K562 (cell line): Measurements from ENCODE around the gene SLAMF7. TPM values are rescaled to one million over a fixed set of nuclear protein-coding genes. Genes with fewer than 3 reads are reported as not detected.

Experiments used
- ATAC-seq: fragments of 200-7000 bp; cut with Tn5 transposase; 3 replicates; pipeline ENCODE4 v1.9.1; 2020; ENCODE audit warnings: moderate library complexity
- BruUV-seq: library from RNA; stranded (reverse); fragments of 400-500 nt; replicated peaks from 2 replicates; lab custom pipeline; 2021; lab: Mats Ljungman, UMichigan
- CTCF ChIA-PET: fragments of 300-600 bp; formaldehyde crosslinking; extraction: SDS; loops from one replicate; lab custom pipeline; 2021; ENCODE audit warnings: low intra/inter-chr PET ratio; lab: Yijun Ruan, JAX
- POLR2A ChIA-PET: fragments of 300-600, 350-650 bp; sonication (Branson Sonifier 250); formaldehyde crosslinking; extraction: SDS; loops from one replicate; lab custom pipeline; 2021; ENCODE audit warnings: antibody characterized with exemption, inconsistent platforms; lab: Yijun Ruan, JAX
- DNase-seq, 4 experiments: peaks; one replicate each; pipeline versions ENCODE4 v3.0.0 to v3.0.0-alpha.2; 2011 to 2018; ENCODE audit warnings: low spot score in 3 of 4, mixed read lengths in 3 of 4; ENCODE audit errors: extremely low read depth in 1 of 4
- FAIRE-seq: peaks from 2 replicates; lab custom pipeline; 2011; peaks lifted over from hg19 to GRCh38; lab: Jason Lieb, UNC
- H2AFZ ChIP-seq: 2 replicates; pipeline ENCODE4 v1.6.0; 2011; ENCODE audit warnings: low read depth, low read length, control low read depth, inconsistent platforms
- H3K27ac ChIP-seq: fragments of 200-600 bp; 3 replicates; pipeline ENCODE4 v1.8.0; 2011; ENCODE audit warnings: low read depth, mild to moderate bottlenecking, control low read depth, inconsistent platforms, low read length, moderate library complexity, mixed read lengths; ENCODE audit errors: extremely low read depth
- H3K27me3 ChIP-seq, 2 experiments: fragments of 300-600 bp in 1 of 2; 2 replicates in 1 of 2; 3 replicates in 1 of 2; pipeline versions ENCODE4 v1.6.0 to v1.8.0; 2011; ENCODE audit warnings: inconsistent platforms in 2 of 2, low read length in 2 of 2, mild to moderate bottlenecking in 1 of 2, mixed read lengths in 1 of 2, moderate library complexity in 1 of 2; ENCODE audit not compliant: control insufficient read depth in 2 of 2, insufficient read depth in 2 of 2
- H3K36me3 ChIP-seq: fragments of 300-600 bp; 3 replicates; pipeline ENCODE4 v1.8.0; 2011; ENCODE audit warnings: mild to moderate bottlenecking, low read length, inconsistent platforms; ENCODE audit not compliant: control insufficient read depth, insufficient read depth
- H3K4me1 ChIP-seq, 2 experiments: fragments of 200-600 bp in 1 of 2; replicated peaks in 1 of 2; 2 replicates in 1 of 2; 3 replicates in 1 of 2; pipeline versions ENCODE4 v1.5.1 to v1.8.0; 2011; ENCODE audit warnings: inconsistent platforms in 2 of 2, low read length in 2 of 2, mild to moderate bottlenecking in 1 of 2, mixed read lengths in 1 of 2, moderate library complexity in 1 of 2; ENCODE audit not compliant: control insufficient read depth in 2 of 2, insufficient read depth in 2 of 2
- H3K4me2 ChIP-seq: 2 replicates; pipeline ENCODE4 v1.6.1; 2011; ENCODE audit warnings: low read length, control low read depth, inconsistent platforms, mixed read lengths; ENCODE audit not compliant: insufficient read depth
- H3K4me3 ChIP-seq: fragments of 200-600 bp; sonication (generic), shearing (Covaris generic); 2 replicates; pipeline ENCODE4 v1.5.1; 2016; ENCODE audit warnings: control low read depth, inconsistent platforms
- H3K79me2 ChIP-seq: fragments of 200-600 bp; 3 replicates; pipeline ENCODE4 v1.8.0; 2011; ENCODE audit warnings: low read length, inconsistent platforms; ENCODE audit not compliant: control insufficient read depth, insufficient read depth
- H3K9ac ChIP-seq, 2 experiments: 2 replicates each; pipeline versions ENCODE4 v1.6.0 to v1.6.1; 2011; ENCODE audit warnings: low read depth in 2 of 2, low read length in 2 of 2, control low read depth in 1 of 2, inconsistent platforms in 1 of 2, mild to moderate bottlenecking in 1 of 2, mixed read lengths in 1 of 2; ENCODE audit not compliant: insufficient read depth in 1 of 2
- H3K9me1 ChIP-seq: one replicate; pipeline ENCODE4 v1.6.0; 2011; ENCODE audit warnings: inconsistent platforms, mild to moderate bottlenecking, low read length, moderate library complexity; ENCODE audit not compliant: control insufficient read depth, insufficient read depth
- H3K9me3 ChIP-seq: replicated peaks from 2 replicates; pipeline ENCODE4 v1.5.1; 2011; ENCODE audit warnings: low read depth, low read length, inconsistent platforms; ENCODE audit not compliant: control insufficient read depth, insufficient read depth
- H4K20me1 ChIP-seq: replicated peaks from 2 replicates; pipeline ENCODE4 v1.6.1; 2011; ENCODE audit warnings: low read length, inconsistent platforms, mixed read lengths; ENCODE audit not compliant: control insufficient read depth, insufficient read depth
- ATF7 ChIP-seq: fragments of 450-650 bp; IDR thresholded peaks from 2 replicates; pipeline ENCODE4 v1.7.1; 2014; ENCODE audit warnings: mild to moderate bottlenecking, moderate library complexity
- CC2D1A ChIP-seq: fragments of 450-650 bp; IDR thresholded peaks from 2 replicates; pipeline ENCODE4 v1.6.1; 2017; ENCODE audit warnings: mild to moderate bottlenecking
- DDX20 ChIP-seq: fragments of 450-650 bp; IDR thresholded peaks from 2 replicates; pipeline ENCODE4 v1.6.1; 2016; ENCODE audit warnings: missing genetic modification characterization, low read depth, mild to moderate bottlenecking, missing compliant biosample characterization, moderate library complexity
- RBBP5 ChIP-seq: fragments of 200-600 bp; sonication (generic); IDR thresholded peaks from 2 replicates; pipeline ENCODE4 v1.6.1; 2012; ENCODE audit warnings: borderline replicate concordance, mild to moderate bottlenecking, low read length, control low read depth, inconsistent platforms; ENCODE audit not compliant: insufficient read depth, poor library complexity, severe bottlenecking
- RBM15 ChIP-seq: fragments of 200-400 bp; formaldehyde crosslinking; IDR thresholded peaks from 2 replicates; pipeline ENCODE4 v1.6.1; 2018; ENCODE audit warnings: mild to moderate bottlenecking, low read length, moderate library complexity; ENCODE audit not compliant: insufficient read depth
- WGBS: fragments of 100-300 bp; shearing (Covaris generic); methylation state at CpG from one replicate; pipeline ENCODE4 v1.1.6; 2016; ENCODE audit warnings: low coverage, mixed read lengths; ENCODE audit not compliant: insufficient coverage; ENCODE audit errors: missing lambda C conversion rate; 5-methylcytosine and 5-hydroxymethylcytosine counted together
- in situ Hi-C: fragments of 300-500 bp; cut with MboI; formaldehyde crosslinking; loops from 4 replicates; pipeline ENCODE4 v1.15.0; 2018; ENCODE audit warnings: inconsistent platforms, mixed read lengths
- intact Hi-C: fragments of 100-400 bp; cut with micrococcal nuclease; formaldehyde crosslinking; loops from 2 replicates; pipeline ENCODE4 v1.14.2; 2022
- polyA plus RNA-seq, 8 experiments: library from polyadenylated mRNA; depleted of rRNA in 4 of 8; stranded (reverse) in 5 of 8; unstranded in 3 of 8; fragments of >200 nt; fragmentation: Nextera tagmentation in 2 of 8; fragmentation: Illumina TruSeq in 1 of 8; extraction: Ambion mirVana in 2 of 8; extraction: Trizol in 1 of 8; gene quantifications; 2 replicates each; pipeline versions ENCODE4 v1.2.1 to v1.2.3, GENCODE V29; 2011 to 2014; ENCODE audit warnings: inconsistent platforms in 1 of 8, missing spikeins in 1 of 8
- total RNA-seq, 7 experiments: library from RNA; depleted of rRNA in 6 of 7; stranded (reverse); fragments of >200 nt in 6 of 7; fragmentation: Illumina TruSeq in 2 of 7; extraction: Trizol in 2 of 7; gene quantifications; 2 replicates each; pipeline versions ENCODE4 v1.2.1 to v1.2.3, GENCODE V29; 2011 to 2021; ENCODE audit warnings: low replicate concordance in 1 of 7
- TF ChIP-seq, protein P1 (sequence below): fragments of 250-450 bp; sonication (Bioruptor Pico); IDR thresholded peaks from 2 replicates; pipeline ENCODE4 v1.9.0; 2021; ENCODE audit warnings: mild to moderate bottlenecking, inconsistent platforms

Gene SLAMF7
- total and polyA plus RNA-seq, 9 of the 15 experiments (the other 6 are each of a cell fraction or from before 2014, with no cell fraction given) = 0.11 to 1.2 (median 0.22) TPM; not detected in 2

DNA sequence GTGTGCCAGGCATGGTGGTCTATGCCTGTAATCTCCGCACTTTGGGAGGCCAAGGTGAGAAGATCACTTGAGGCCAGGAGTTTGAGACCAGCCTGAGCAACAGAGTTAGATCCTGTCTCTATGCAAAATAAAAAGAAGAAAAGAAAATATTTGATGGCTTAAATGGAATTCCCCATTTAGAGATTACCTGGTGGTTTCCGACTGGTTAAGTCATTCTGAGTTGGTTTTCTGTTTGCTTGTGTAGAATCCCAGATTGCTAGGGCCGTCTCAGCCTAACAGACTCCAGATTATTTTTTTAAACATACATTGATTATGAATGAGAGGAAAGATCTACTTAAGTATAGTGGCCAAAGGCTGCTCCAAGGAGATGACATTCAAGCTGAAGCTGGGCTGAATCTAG lies 34.0 kb downstream of the SLAMF7 start (continued):
- no peak for TF ChIP-seq RBBP5

DNA sequence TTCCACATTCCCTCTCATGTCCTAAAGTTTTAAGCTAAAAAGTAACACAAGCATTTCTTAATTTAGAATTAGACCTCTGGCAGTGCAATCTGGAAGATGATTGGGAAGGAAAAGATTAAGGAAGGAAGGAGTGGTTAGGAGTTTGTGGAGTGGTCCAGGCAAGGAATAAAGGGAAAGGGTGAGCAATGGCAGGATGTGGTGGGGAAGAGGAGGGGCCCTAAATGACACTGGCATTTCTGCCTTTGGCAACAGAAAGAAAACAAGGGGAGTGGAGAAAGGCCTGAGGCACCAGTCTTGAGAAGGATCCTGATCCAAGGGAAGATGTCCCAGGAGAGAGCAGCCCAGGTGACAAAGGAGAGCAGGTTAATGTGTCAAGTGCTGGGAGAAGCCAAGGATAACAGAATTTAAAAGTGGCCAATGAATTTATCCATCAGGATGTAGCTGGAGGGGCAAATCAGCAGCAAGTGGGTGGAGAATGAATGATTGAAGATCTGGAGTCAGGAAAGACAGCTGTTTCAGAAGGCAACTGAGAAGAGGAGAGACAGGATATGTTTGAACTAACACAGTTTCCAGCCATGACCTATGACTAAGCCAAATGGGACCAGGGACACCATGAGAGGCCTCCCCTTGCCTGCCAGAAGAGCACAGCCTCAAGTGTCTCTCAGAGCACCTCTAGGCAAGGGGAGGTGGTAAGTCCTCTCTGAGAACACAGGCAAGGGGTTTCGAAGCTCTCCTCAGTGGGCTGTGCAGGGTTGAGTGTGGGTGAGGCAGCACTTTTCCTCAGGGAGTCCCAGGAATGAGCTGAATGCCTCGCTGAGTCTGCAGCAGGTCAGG lies 36.1 kb downstream of the SLAMF7 start:
- Histone ChIP-seq H3K9ac (no peak overlapping the region), H3K36me3 (no peaks in the 10 kb centered on the region), H3K9me1 (no peaks in the 10 kb centered on the region), H2AFZ (no peak overlapping the region), H3K4me3 (no peak overlapping the region), H3K27me3 (peaks cover 2 to 16% of the 10 kb centered on the region in 2 experiments; a peak in 3 of 5 replicates), H3K27ac (no peak overlapping the region), H3K4me1 (no peaks in the 10 kb centered on the region), H3K79me2 (no peaks in the 10 kb centered on the region), H3K4me2 (no peak overlapping the region), H3K9me3 (no peaks in the 10 kb centered on the region), H4K20me1 (0 out of 2 replicates have a peak, but pooled peaks cover 2% of the 10 kb centered on the region)
- ATAC-seq = no peak
- CTCF ChIA-PET = interaction anchor here (0.9 kb wide), 1 partner anchor 93 kb away, joined by 5 read pairs; no protein-coding TSS in a partner anchor
- no TSS peak for BruUV-seq
- POLR2A ChIA-PET = interaction anchor here (0.7 kb wide), 1 partner anchor 9 kb away, joined by 3 read pairs; no protein-coding TSS in a partner anchor
- intact Hi-C loops = no loop called here
- FAIRE-seq = no peak
- in situ Hi-C loops = no loop called here
- 0% methylated on average over 2 of the region's 2 CpGs for WGBS
- TF ChIP-seq RBM15 (no peak), DDX20 (no peak), ATF7 (no peak), CC2D1A (no peak)
- TF ChIP-seq, protein P1, sequence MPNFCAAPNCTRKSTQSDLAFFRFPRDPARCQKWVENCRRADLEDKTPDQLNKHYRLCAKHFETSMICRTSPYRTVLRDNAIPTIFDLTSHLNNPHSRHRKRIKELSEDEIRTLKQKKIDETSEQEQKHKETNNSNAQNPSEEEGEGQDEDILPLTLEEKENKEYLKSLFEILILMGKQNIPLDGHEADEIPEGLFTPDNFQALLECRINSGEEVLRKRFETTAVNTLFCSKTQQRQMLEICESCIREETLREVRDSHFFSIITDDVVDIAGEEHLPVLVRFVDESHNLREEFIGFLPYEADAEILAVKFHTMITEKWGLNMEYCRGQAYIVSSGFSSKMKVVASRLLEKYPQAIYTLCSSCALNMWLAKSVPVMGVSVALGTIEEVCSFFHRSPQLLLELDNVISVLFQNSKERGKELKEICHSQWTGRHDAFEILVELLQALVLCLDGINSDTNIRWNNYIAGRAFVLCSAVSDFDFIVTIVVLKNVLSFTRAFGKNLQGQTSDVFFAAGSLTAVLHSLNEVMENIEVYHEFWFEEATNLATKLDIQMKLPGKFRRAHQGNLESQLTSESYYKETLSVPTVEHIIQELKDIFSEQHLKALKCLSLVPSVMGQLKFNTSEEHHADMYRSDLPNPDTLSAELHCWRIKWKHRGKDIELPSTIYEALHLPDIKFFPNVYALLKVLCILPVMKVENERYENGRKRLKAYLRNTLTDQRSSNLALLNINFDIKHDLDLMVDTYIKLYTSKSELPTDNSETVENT (CRISPR knock-in tag) = no peak
- no peak for DNase-seq
